ENCODE results near the gene PBX3.

DNA sequence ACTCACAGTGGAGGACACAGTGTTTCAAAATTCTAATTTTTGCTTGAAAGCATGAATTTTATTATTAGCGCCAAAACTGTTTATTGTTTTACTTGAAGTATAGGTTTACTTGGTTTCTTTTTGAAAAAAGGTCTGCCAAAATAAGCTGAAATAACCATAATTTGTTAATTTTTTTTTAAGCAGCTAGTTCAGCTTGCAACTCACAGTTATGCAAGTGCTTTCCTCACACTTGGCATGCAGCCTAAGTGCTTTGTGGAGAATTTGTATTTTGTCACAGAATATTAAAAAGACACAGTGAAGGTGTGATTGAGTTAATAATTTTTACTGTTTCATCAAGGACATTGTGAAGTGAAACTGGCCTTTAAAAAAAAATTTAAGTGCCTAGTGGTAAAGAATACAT, 21.6 kb downstream of the PBX3 start:
- TF ChIP-seq, protein P1, sequence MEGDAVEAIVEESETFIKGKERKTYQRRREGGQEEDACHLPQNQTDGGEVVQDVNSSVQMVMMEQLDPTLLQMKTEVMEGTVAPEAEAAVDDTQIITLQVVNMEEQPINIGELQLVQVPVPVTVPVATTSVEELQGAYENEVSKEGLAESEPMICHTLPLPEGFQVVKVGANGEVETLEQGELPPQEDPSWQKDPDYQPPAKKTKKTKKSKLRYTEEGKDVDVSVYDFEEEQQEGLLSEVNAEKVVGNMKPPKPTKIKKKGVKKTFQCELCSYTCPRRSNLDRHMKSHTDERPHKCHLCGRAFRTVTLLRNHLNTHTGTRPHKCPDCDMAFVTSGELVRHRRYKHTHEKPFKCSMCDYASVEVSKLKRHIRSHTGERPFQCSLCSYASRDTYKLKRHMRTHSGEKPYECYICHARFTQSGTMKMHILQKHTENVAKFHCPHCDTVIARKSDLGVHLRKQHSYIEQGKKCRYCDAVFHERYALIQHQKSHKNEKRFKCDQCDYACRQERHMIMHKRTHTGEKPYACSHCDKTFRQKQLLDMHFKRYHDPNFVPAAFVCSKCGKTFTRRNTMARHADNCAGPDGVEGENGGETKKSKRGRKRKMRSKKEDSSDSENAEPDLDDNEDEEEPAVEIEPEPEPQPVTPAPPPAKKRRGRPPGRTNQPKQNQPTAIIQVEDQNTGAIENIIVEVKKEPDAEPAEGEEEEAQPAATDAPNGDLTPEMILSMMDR (IDR thresholded peaks at IDR 0.05; ENCODE audit: low read depth, low read length, poor library complexity, severe bottlenecking) = no peak
- no peak for TF ChIP-seq EZH2phosphoT487 (IDR thresholded peaks at IDR 0.05; ENCODE audit: borderline replicate concordance, low read length)
